DOHH2 (cell line): ENCODE results near the gene TNFRSF19.

Source experiments
- H3F3A ChIP-seq: fragments of 200-600 bp; sonication (generic), shearing (Covaris generic); 2 replicates; pipeline ENCODE4 v1.6.0; 2016; ENCODE audit warnings: antibody characterized with exemption, mild to moderate bottlenecking; ENCODE audit not compliant: control insufficient read depth, insufficient read depth
- H3K27ac ChIP-seq: fragments of 200-600 bp; sonication (generic); 2 replicates; pipeline ENCODE4 v1.5.1; 2014; ENCODE audit warnings: low read depth, mild to moderate bottlenecking, low read length, moderate library complexity
- H3K27me3 ChIP-seq: fragments of 200-600 bp; sonication (generic); 2 replicates; pipeline ENCODE4 v1.6.1; 2014; ENCODE audit warnings: mild to moderate bottlenecking, low read length, mixed read lengths; ENCODE audit not compliant: control insufficient read depth
- H3K36me3 ChIP-seq: fragments of 200-600 bp; sonication (generic); 2 replicates; pipeline ENCODE4 v1.6.1; 2014; ENCODE audit warnings: mild to moderate bottlenecking, low read length, moderate library complexity, mixed read lengths; ENCODE audit not compliant: control insufficient read depth
- H3K4me1 ChIP-seq: fragments of 200-600 bp; sonication (generic); 2 replicates; pipeline ENCODE4 v1.6.1; 2014; ENCODE audit warnings: mild to moderate bottlenecking, low read length, mixed read lengths; ENCODE audit not compliant: control insufficient read depth
- H3K4me2 ChIP-seq: fragments of 200-600 bp; sonication (generic); 2 replicates; pipeline ENCODE4 v1.6.0; 2014; ENCODE audit warnings: mild to moderate bottlenecking, low read length, moderate library complexity
- H3K4me3 ChIP-seq: fragments of 200-600 bp; sonication (generic); 2 replicates; pipeline ENCODE4 v1.5.1; 2014; ENCODE audit warnings: mild to moderate bottlenecking, low read length, mixed read lengths
- H3K79me2 ChIP-seq: fragments of 200-600 bp; sonication (generic); 2 replicates; pipeline ENCODE4 v1.6.1; 2014; ENCODE audit warnings: mild to moderate bottlenecking, low read length, mixed read lengths; ENCODE audit not compliant: control insufficient read depth
- H3K9me2 ChIP-seq: fragments of 200-600 bp; sonication (generic); replicated peaks from 2 replicates; pipeline ENCODE4 v1.6.1; 2014; ENCODE audit warnings: mild to moderate bottlenecking, low read length, mixed read lengths; ENCODE audit not compliant: control insufficient read depth
- H3K9me3 ChIP-seq: fragments of 200-600 bp; sonication (generic); 2 replicates; pipeline ENCODE4 v1.6.1; 2014; ENCODE audit warnings: antibody characterized with exemption, low read length, mixed read lengths; ENCODE audit not compliant: control insufficient read depth, insufficient read depth
- H4K20me1 ChIP-seq: fragments of 200-600 bp; sonication (generic); 2 replicates; pipeline ENCODE4 v1.6.0; 2014; ENCODE audit warnings: low read depth, mild to moderate bottlenecking, antibody characterized with exemption, low read length, moderate library complexity; ENCODE audit not compliant: control insufficient read depth, insufficient read depth
- CTCF ChIP-seq: fragments of 200-600 bp; sonication (generic); IDR thresholded peaks from one replicate; pipeline ENCODE4 v1.5.1; 2014; ENCODE audit warnings: antibody characterized with exemption, mild to moderate bottlenecking, low read depth, low read length; ENCODE audit not compliant: poor library complexity, severe bottlenecking
- EZH2phosphoT487 ChIP-seq: fragments of 200-600 bp; sonication (generic); IDR thresholded peaks from 2 replicates; pipeline ENCODE4 v1.6.1; 2017; ENCODE audit warnings: borderline replicate concordance, mild to moderate bottlenecking, antibody characterized with exemption, low read length, moderate library complexity, mixed read lengths

TNFRSF19 gene

DNA sequence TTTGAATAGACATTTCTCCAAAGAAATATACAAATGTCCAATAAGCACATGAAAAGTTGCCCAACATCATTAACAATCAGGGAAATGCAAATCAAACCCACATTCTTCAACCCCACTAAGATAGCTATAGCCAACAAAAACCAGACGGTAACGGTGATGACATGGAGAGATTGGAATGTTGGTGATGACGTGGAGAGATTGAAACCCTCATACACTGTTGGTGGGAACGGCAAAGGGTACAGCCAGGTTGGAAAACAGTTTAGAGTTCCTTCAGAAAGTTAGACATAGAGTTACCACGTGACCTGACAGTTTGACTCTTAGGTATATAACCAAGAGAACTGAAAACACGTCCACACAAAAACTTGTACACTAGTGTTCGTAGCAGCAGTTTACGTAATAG is 48.1 kb downstream of the TNFRSF19 start:
- H3K9me2 ChIP-seq: no peaks in the 10 kb centered on the region
- H3K79me2 ChIP-seq: no peaks in the 10 kb centered on the region
- no peak overlapping the region for H3K4me3 ChIP-seq
- H3K27ac ChIP-seq: no peak overlapping the region
- no peak overlapping the region for H3K4me2 ChIP-seq
- H3K27me3 ChIP-seq: peaks cover 2% of the 10 kb centered on the region; the same call in 1 of the 2 replicates
- no peaks in the 10 kb centered on the region for H3F3A ChIP-seq
- H3K9me3 ChIP-seq: no peaks in the 10 kb centered on the region
- no peaks in the 10 kb centered on the region for H3K36me3 ChIP-seq
- no peak for TF ChIP-seq CTCF
- TF ChIP-seq EZH2phosphoT487: no peak
- H4K20me1 ChIP-seq: no peaks in the 10 kb centered on the region
- no peaks in the 10 kb centered on the region for H3K4me1 ChIP-seq

- Histone ChIP-seq H3K9me3 (no peaks in the 10 kb centered on the region), H3K4me2 (no peak overlapping the region), H3K36me3 (no peaks in the 10 kb centered on the region), H3K79me2 (no peaks in the 10 kb centered on the region), H4K20me1 (no peaks in the 10 kb centered on the region), H3K4me1 (no peaks in the 10 kb centered on the region), H3K27me3 (no peaks in the 10 kb centered on the region; the same call in 1 of the 2 replicates), H3K4me3 (no peak overlapping the region), H3K9me2 (no peaks in the 10 kb centered on the region), H3K27ac (no peak overlapping the region), H3F3A (no peaks in the 10 kb centered on the region)
- TF ChIP-seq CTCF (no peak), EZH2phosphoT487 (no peak)
Observed at GRCh38 chr13:23619068-23619855, 49.0 kb downstream of the TNFRSF19 start.

DNA sequence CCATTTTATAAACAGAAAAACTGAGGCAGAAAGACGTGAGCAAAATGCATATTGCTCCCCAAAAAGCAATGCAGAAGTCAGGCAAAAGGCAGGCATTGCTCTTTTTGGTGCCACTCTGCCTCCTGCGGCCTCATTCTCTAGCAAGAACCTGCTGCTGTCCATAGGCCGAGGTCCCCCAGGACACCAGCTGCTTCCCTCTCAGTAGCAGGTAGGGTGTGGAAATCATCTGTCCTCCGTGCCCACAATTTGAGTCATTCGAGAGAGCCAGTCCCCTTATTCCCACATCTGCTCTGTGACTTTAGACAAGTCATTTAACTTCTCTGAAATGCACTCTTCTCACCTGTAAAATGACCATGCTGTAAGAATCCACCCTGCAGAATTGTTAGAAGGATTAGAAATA is 50.0 kb downstream of the TNFRSF19 start:
- Histone ChIP-seq H3K79me2 (no peaks in the 10 kb centered on the region), H3K9me3 (no peaks in the 10 kb centered on the region), H3K27ac (no peak overlapping the region), H3K4me3 (no peak overlapping the region), H3K4me2 (no peak overlapping the region), H3K9me2 (no peaks in the 10 kb centered on the region), H4K20me1 (no peaks in the 10 kb centered on the region), H3K27me3 (no peaks in the 10 kb centered on the region; the same call in 1 of the 2 replicates), H3K36me3 (no peaks in the 10 kb centered on the region), H3F3A (no peaks in the 10 kb centered on the region), H3K4me1 (no peaks in the 10 kb centered on the region)
- TF ChIP-seq CTCF (no peak), EZH2phosphoT487 (no peak)
